Uterus (tissue), 4 donors: ENCODE results near the gene WDR38. TPM values are rescaled to one million over a fixed set of nuclear protein-coding genes. Genes with fewer than 3 reads are reported as not detected.
A peak's percentile ranks its signal among the peaks of the same experiment; 100 is the strongest.

Source experiments
- DNase-seq, 2 donors: peaks; one replicate each; pipeline ENCODE4 v3.0.0-alpha.2; 2019 to 2020
- H3K27ac ChIP-seq, 2 donors: fragments of 200-600 bp; sonication (generic); 1 replicate in 1 of 2; 2 replicates in 1 of 2; pipeline ENCODE4 v1.5.1; 2016 to 2018
- H3K27me3 ChIP-seq, 2 donors: fragments of 200-600 bp; sonication (generic); one replicate each; pipeline ENCODE4 v1.5.1; 2018 to 2019; ENCODE audit warnings: control low read depth in 1 of 2
- H3K36me3 ChIP-seq, 2 donors: fragments of 200-600 bp; sonication (generic); one replicate each; pipeline ENCODE4 v1.5.1; 2019; ENCODE audit warnings: control low read depth in 1 of 2
- H3K4me1 ChIP-seq, 2 donors: fragments of 200-600 bp; sonication (generic); one replicate each; pipeline ENCODE4 v1.5.1; 2018 to 2019; ENCODE audit warnings: control low read depth in 1 of 2
- H3K4me3 ChIP-seq, 2 donors: fragments of 200-600 bp; sonication (generic); 1 replicate in 1 of 2; 2 replicates in 1 of 2; pipeline ENCODE4 v1.5.1; 2018 to 2019; ENCODE audit warnings: mild to moderate bottlenecking in 1 of 2
- H3K9me3 ChIP-seq, 2 donors: fragments of 200-600 bp; sonication (generic); one replicate each; pipeline ENCODE4 v1.5.1; 2019; ENCODE audit warnings: control low read depth in 1 of 2
- CTCF ChIP-seq, 4 experiments: fragments of 200-600 bp in 2 of 4; fragments of 450-650 bp in 2 of 4; sonication (generic) in 2 of 4; IDR thresholded peaks; one replicate each; pipeline ENCODE4 v1.5.1; 2016 to 2019; ENCODE audit warnings: antibody characterized with exemption in 4 of 4, mild to moderate bottlenecking in 2 of 4, moderate library complexity in 1 of 4
- POLR2A ChIP-seq, 2 donors: fragments of 450-650 bp; IDR thresholded peaks; one replicate each; pipeline ENCODE4 v1.6.1; 2016; ENCODE audit warnings: antibody characterized with exemption in 2 of 2, mild to moderate bottlenecking in 1 of 2, moderate library complexity in 1 of 2
- intact Hi-C: fragments of 100-400 bp; cut with DNase I; formaldehyde crosslinking; loops from one replicate; pipeline ENCODE4 v1.15.1; 2023; ENCODE audit warnings: low total_unique reads
- total RNA-seq, 4 donors: library from RNA; depleted of rRNA in 3 of 4; stranded (reverse); fragments of >200 nt in 3 of 4; gene quantifications; one replicate each; pipeline versions ENCODE4 v1.1.0 to v1.2.4, GENCODE V29; 2014 to 2023
- donor health status: DM: yes; HTN: yes; CAD: no.

Gene WDR38
- total RNA-seq, 4 donors from 2014 or later: 0.79 to 1.9 TPM; not detected in 2

- Histone ChIP-seq H3K36me3 (no peaks in the 10 kb centered on the region), H3K27me3 (no peaks in the 10 kb centered on the region), H3K4me3 (no peak overlapping the region), H3K4me1 (no peaks in the 10 kb centered on the region), H3K27ac (no peak overlapping the region), H3K9me3 (no peaks in the 10 kb centered on the region)
- no peak for TF ChIP-seq CTCF (IDR thresholded peaks at IDR 0.05)
- no peak for TF ChIP-seq POLR2A (IDR thresholded peaks at IDR 0.05)
- intact Hi-C loops: no loop called here
- DNase-seq: no peak
Observed at GRCh38 chr9:124855566-124855943, 2.3 kb downstream of the WDR38 start.

- Histone ChIP-seq H3K4me3 (no peak overlapping the region), H3K27ac (no peak overlapping the region), H3K4me1 (no peaks in the 10 kb centered on the region), H3K36me3 (no peaks in the 10 kb centered on the region), H3K27me3 (no peaks in the 10 kb centered on the region), H3K9me3 (no peaks in the 10 kb centered on the region)
- intact Hi-C loops: no loop called here
- TF ChIP-seq CTCF (IDR thresholded peaks at IDR 0.05): peak in 1 of 4 experiments; percentile 30
- TF ChIP-seq POLR2A (IDR thresholded peaks at IDR 0.05): no peak
- DNase-seq: no peak
Observed at GRCh38 chr9:124855944-124856765, 2.9 kb downstream of the WDR38 start.

- DNase-seq: no peak
- TF ChIP-seq CTCF (IDR thresholded peaks at IDR 0.05) (no peak), POLR2A (IDR thresholded peaks at IDR 0.05) (no peak)
- intact Hi-C loops: no loop called here
- Histone ChIP-seq H3K36me3 (no peaks in the 10 kb centered on the region), H3K4me1 (no peaks in the 10 kb centered on the region), H3K4me3 (no peak overlapping the region), H3K9me3 (no peaks in the 10 kb centered on the region), H3K27ac (no peak overlapping the region), H3K27me3 (no peaks in the 10 kb centered on the region)
Observed at GRCh38 chr9:124857533-124858162, 4.4 kb downstream of the WDR38 start.

- Histone ChIP-seq H3K4me1 (no peaks in the 10 kb centered on the region), H3K9me3 (no peaks in the 10 kb centered on the region), H3K27ac (no peak overlapping the region), H3K27me3 (no peaks in the 10 kb centered on the region), H3K36me3 (no peaks in the 10 kb centered on the region), H3K4me3 (no peak overlapping the region)
- intact Hi-C loops: no loop called here
- no peak for TF ChIP-seq POLR2A (IDR thresholded peaks at IDR 0.05)
- no peak for TF ChIP-seq CTCF (IDR thresholded peaks at IDR 0.05)
- no peak for DNase-seq
Observed at GRCh38 chr9:124858330-124859046, 5.2 kb downstream of the WDR38 start.
